Astrocyte (in vitro differentiated cells and primary cell): ENCODE results near the gene SLC16A6. TPM values are rescaled to one million over a fixed set of nuclear protein-coding genes. Genes with fewer than 3 reads are reported as not detected.

ENCODE experiments used
- DNase-seq: peaks from one replicate; pipeline ENCODE4 v3.0.0-alpha.2; 2010; ENCODE audit warnings: low read depth
- FAIRE-seq: peaks from 2 replicates; lab custom pipeline; 2011; peaks lifted over from hg19 to GRCh38; lab: Jason Lieb, UNC
- H2AFZ ChIP-seq: 2 replicates; pipeline ENCODE4 v1.6.0; 2012; ENCODE audit warnings: low read depth, low read length, inconsistent platforms
- H3K27ac ChIP-seq: 2 replicates; pipeline ENCODE4 v1.5.1; 2011; ENCODE audit warnings: low read depth, low read length, inconsistent platforms
- H3K27me3 ChIP-seq: 2 replicates; pipeline ENCODE4 v1.6.0; 2011; ENCODE audit warnings: low read length, inconsistent platforms; ENCODE audit not compliant: insufficient read depth
- H3K36me3 ChIP-seq: 2 replicates; pipeline ENCODE4 v1.5.1; 2011; ENCODE audit warnings: low read length, inconsistent platforms; ENCODE audit not compliant: insufficient read depth
- H3K4me1 ChIP-seq: 2 replicates; pipeline ENCODE4 v1.5.1; 2011; ENCODE audit warnings: low read length, inconsistent platforms; ENCODE audit not compliant: insufficient read depth
- H3K4me2 ChIP-seq: 2 replicates; pipeline ENCODE4 v1.6.0; 2012; ENCODE audit warnings: low read length, inconsistent platforms
- H3K4me3 ChIP-seq: 2 replicates; pipeline ENCODE4 v1.5.1; 2011; ENCODE audit warnings: low read depth, mild to moderate bottlenecking, low read length, inconsistent platforms; ENCODE audit not compliant: insufficient read depth
- H3K79me2 ChIP-seq: 2 replicates; pipeline ENCODE4 v1.6.0; 2012; ENCODE audit warnings: mild to moderate bottlenecking, low read length, inconsistent platforms; ENCODE audit not compliant: insufficient read depth
- H3K9ac ChIP-seq: 2 replicates; pipeline ENCODE4 v1.6.0; 2012; ENCODE audit warnings: mild to moderate bottlenecking, low read length, inconsistent platforms
- H3K9me3 ChIP-seq: 2 replicates; pipeline ENCODE4 v1.5.1; 2012; ENCODE audit warnings: low read depth, mild to moderate bottlenecking, low read length, inconsistent platforms; ENCODE audit not compliant: insufficient read depth
- H4K20me1 ChIP-seq: 2 replicates; pipeline ENCODE4 v1.6.0; 2012; ENCODE audit warnings: low read length, inconsistent platforms; ENCODE audit not compliant: insufficient read depth
- H3K27ac Mint-ChIP-seq: one replicate; pipeline ENCODE4 v1.8.0; 2021; ENCODE audit warnings: mild to moderate bottlenecking, mixed read lengths; ENCODE audit not compliant: unreplicated experiment
- H3K27me3 Mint-ChIP-seq: one replicate; pipeline ENCODE4 v1.8.0; 2021; ENCODE audit warnings: low read depth, mixed read lengths; ENCODE audit not compliant: unreplicated experiment
- H3K36me3 Mint-ChIP-seq: one replicate; pipeline ENCODE4 v1.8.0; 2021; ENCODE audit warnings: low read depth, mixed read lengths; ENCODE audit not compliant: unreplicated experiment
- H3K4me1 Mint-ChIP-seq: one replicate; pipeline ENCODE4 v1.8.0; 2021; ENCODE audit warnings: low read depth, mixed read lengths; ENCODE audit not compliant: unreplicated experiment
- H3K4me3 Mint-ChIP-seq: one replicate; pipeline ENCODE4 v1.8.0; 2021; ENCODE audit warnings: mild to moderate bottlenecking, moderate library complexity, mixed read lengths; ENCODE audit not compliant: unreplicated experiment
- H3K9me3 Mint-ChIP-seq: one replicate; pipeline ENCODE4 v1.8.0; 2021; ENCODE audit warnings: mild to moderate bottlenecking, mixed read lengths; ENCODE audit not compliant: unreplicated experiment
- CTCF ChIP-seq: IDR thresholded peaks from 2 replicates; pipeline ENCODE4 v1.5.1; 2011; ENCODE audit warnings: low read depth, mild to moderate bottlenecking, inconsistent platforms, low read length, moderate library complexity; ENCODE audit not compliant: insufficient read depth
- EZH2 ChIP-seq: IDR thresholded peaks from 2 replicates; pipeline ENCODE4 v1.6.1; 2012; ENCODE audit warnings: mild to moderate bottlenecking, low read length, inconsistent platforms; ENCODE audit not compliant: insufficient read depth
- total RNA-seq: library from RNA; stranded (reverse); gene quantifications from 2 replicates; pipeline ENCODE4 v1.2.1, GENCODE V29; 2021

SLC16A6 gene
- total RNA-seq, 1 donor from 2014 or later = 0.34 TPM

GRCh38 chr17:68324654-68325336 lies 33.9 kb upstream of the SLC16A6 start:
- H3K4me1 ChIP-seq = no peaks in the 10 kb centered on the region
- TF ChIP-seq CTCF = no peak
- TF ChIP-seq EZH2 = no peak
- H3K4me3 Mint-ChIP-seq = no peak overlapping the region

GRCh38 chr17:68324114-68324513 lies 33.2 kb upstream of the SLC16A6 start:
- Histone ChIP-seq H3K36me3 (no peaks in the 10 kb centered on the region), H2AFZ (no peak overlapping the region), H3K27ac (no peak overlapping the region), H4K20me1 (no peaks in the 10 kb centered on the region), H3K4me2 (no peak overlapping the region), H3K79me2 (no peaks in the 10 kb centered on the region), H3K9ac (no peak overlapping the region), H3K4me1 (no peaks in the 10 kb centered on the region), H3K9me3 (no peaks in the 10 kb centered on the region), H3K4me3 (no peak overlapping the region), H3K27me3 (no peaks in the 10 kb centered on the region)
- no peak for FAIRE-seq
- TF ChIP-seq EZH2 = no peak
- no peak for TF ChIP-seq CTCF
- H3K4me1 Mint-ChIP-seq = no peaks in the 10 kb centered on the region
- H3K36me3 Mint-ChIP-seq = no peaks in the 10 kb centered on the region
- H3K27ac Mint-ChIP-seq = no peak overlapping the region
- peaks cover 11% of the 10 kb centered on the region for H3K9me3 Mint-ChIP-seq
- H3K4me3 Mint-ChIP-seq = no peak overlapping the region
- H3K27me3 Mint-ChIP-seq = peaks cover 14% of the 10 kb centered on the region
- DNase-seq = no peak

More at GRCh38 chr17:68324654-68325336, 33.9 kb upstream of the SLC16A6 start:
- no peak overlapping the region for H3K9ac ChIP-seq
- no peaks in the 10 kb centered on the region for H4K20me1 ChIP-seq
- H3K36me3 ChIP-seq = no peaks in the 10 kb centered on the region
- FAIRE-seq (no peak), DNase-seq (no peak)
- Mint-ChIP-seq H3K4me1 (no peaks in the 10 kb centered on the region), H3K27me3 (peaks cover 11% of the 10 kb centered on the region), H3K27ac (no peak overlapping the region), H3K9me3 (peaks cover 11% of the 10 kb centered on the region), H3K36me3 (no peaks in the 10 kb centered on the region)
- no peaks in the 10 kb centered on the region for H3K79me2 ChIP-seq
- H2AFZ ChIP-seq = no peak overlapping the region
- H3K4me3 ChIP-seq = no peak overlapping the region
- H3K4me2 ChIP-seq = no peak overlapping the region
- no peak overlapping the region for H3K27ac ChIP-seq
- H3K27me3 ChIP-seq = no peaks in the 10 kb centered on the region
- H3K9me3 ChIP-seq = no peaks in the 10 kb centered on the region

GRCh38 chr17:68322630-68323029 lies 31.7 kb upstream of the SLC16A6 start:
- no peak overlapping the region for H3K9ac ChIP-seq
- H3K36me3 ChIP-seq = no peaks in the 10 kb centered on the region
- no peak for FAIRE-seq
- DNase-seq = no peak
- H3K27ac ChIP-seq = no peak overlapping the region
- no peaks in the 10 kb centered on the region for H3K9me3 ChIP-seq
- H3K4me2 ChIP-seq = no peak overlapping the region
- Mint-ChIP-seq H3K27me3 (peaks cover 3% of the 10 kb centered on the region), H3K27ac (no peak overlapping the region), H3K4me3 (no peak overlapping the region), H3K36me3 (no peaks in the 10 kb centered on the region), H3K9me3 (peaks cover 2% of the 10 kb centered on the region), H3K4me1 (peaks cover 8% of the 10 kb centered on the region)
- H3K4me3 ChIP-seq = no peak overlapping the region
- no peaks in the 10 kb centered on the region for H3K27me3 ChIP-seq
- no peaks in the 10 kb centered on the region for H4K20me1 ChIP-seq
- no peak overlapping the region for H2AFZ ChIP-seq
- TF ChIP-seq EZH2 = no peak
- TF ChIP-seq CTCF = no peak
- no peaks in the 10 kb centered on the region for H3K79me2 ChIP-seq
- peaks cover 10% of the 10 kb centered on the region for H3K4me1 ChIP-seq
